Ovary (tissue), 9 donors: Measurements from ENCODE around the gene MICALL1. TPM values are rescaled to one million over a fixed set of nuclear protein-coding genes. Genes with fewer than 3 reads are reported as not detected.

Experiments used
- microRNA-seq, 3 donors: library from miRNA; unstranded; fragments of <30 nt; microRNA quantifications; one replicate each; pipeline versions ENCODE4 to v1.2.0, GENCODE V29; 2019 to 2020
- polyA plus RNA-seq, 2 donors: library from polyadenylated mRNA; stranded (reverse); fragments of 200-250 nt in 1 of 2; fragments of 350-450 nt in 1 of 2; fragmentation: Illumina TruSeq in 1 of 2; extraction: RNeasy Lipid Tissue Mini Kit (QIAGEN cat#74804) in 1 of 2; gene quantifications; one replicate each; pipeline ENCODE4 v1.2.3, GENCODE V29; 2013 to 2014
- total RNA-seq, 7 donors: library from RNA; depleted of rRNA in 2 of 7; stranded (reverse); fragments of >200 nt in 2 of 7; fragmentation: NEBNext Ultra II Directional in 3 of 7; extraction: Animal tissue kit (Norgen Biotek cat#: 25700) in 3 of 7; gene quantifications; one replicate each; pipeline versions ENCODE4 v1.1.0 to v1.2.4, GENCODE V29; 2016 to 2023
- donor health status: DM: no; HTN: no; CAD: no; lungs with moderate emphysema.
- donor health status: DM: no; HTN: no; CAD: no.
- donor health status: Bipolar disorder and iron deficiency.
- donor health status: DM: yes; HTN: yes; CAD: no.
- donor health status: DM: no; HTN: no; CAD: no.
- donor health status: DM: yes; HTN: yes; CAD: no.

MICALL1 gene
- total and polyA plus RNA-seq, 9 donors, result 6.2 to 30.0 (median 17.4) TPM

Small RNA genes lying within 50 kb of the gene (microRNA-seq; reads per million reads assigned to microRNA genes)
- gene MIR4534, result 0 reads per million in 3 donors
- 0.36 to 1.3 (median 0.38) reads per million in 3 donors for gene MIR6820

Other genes with a start within 250 kb of the MICALL1 start
- gene PDXP, start 247.6 kb upstream of the MICALL1 start, total RNA-seq, result 10 to 100 TPM in 6 of 7 donors, 1 to 10 TPM in 1; 9.1 to 15.9 (median 12.7) TPM
- gene PDXP, start 247.6 kb upstream of the MICALL1 start, polyA plus RNA-seq, result 10 to 100 TPM in 1 of 2 donors, 1 to 10 TPM in 1; 8.1 to 13.3 TPM
- 1,000 to 10,000 TPM in 5 of 7 donors, 100 to 1,000 TPM in 2; 819 to 1,819 (median 1,125) TPM for gene LGALS1, start 230.7 kb upstream of the MICALL1 start, total RNA-seq
- gene LGALS1, start 230.7 kb upstream of the MICALL1 start, polyA plus RNA-seq, result 1,000 to 10,000 TPM in 1 of 2 donors, 100 to 1,000 TPM in 1; 331 to 1,399 TPM
- 10 to 100 TPM; 11.9 to 36.0 (median 20.3) TPM for gene NOL12, start 220.0 kb upstream of the MICALL1 start, total RNA-seq
- 10 to 100 TPM in 1 of 2 donors, 1 to 10 TPM in 1; 7.6 to 19.3 TPM for gene NOL12, start 220.0 kb upstream of the MICALL1 start, polyA plus RNA-seq
- 100 to 1,000 TPM in 2 of 7 donors, 10 to 100 TPM in 5; 54.6 to 175 (median 88.7) TPM for gene TRIOBP, start 209.2 kb upstream of the MICALL1 start, total RNA-seq
- gene TRIOBP, start 209.2 kb upstream of the MICALL1 start, polyA plus RNA-seq, result 10 to 100 TPM; 19.5 to 69.5 TPM
- 10 to 100 TPM in 3 of 7 donors, 1 to 10 TPM in 4; 2.3 to 17.7 (median 9.9) TPM for gene GCAT, start 98.4 kb upstream of the MICALL1 start, total RNA-seq
- gene GCAT, start 98.4 kb upstream of the MICALL1 start, polyA plus RNA-seq, result 10 to 100 TPM in 1 of 2 donors, 1 to 10 TPM in 1; 2.6 to 10.6 TPM
- not detected for gene GALR3, start 82.9 kb upstream of the MICALL1 start, total RNA-seq
- not detected for gene GALR3, start 82.9 kb upstream of the MICALL1 start, polyA plus RNA-seq
- gene ANKRD54, start 62.0 kb upstream of the MICALL1 start, total RNA-seq, result 10 to 100 TPM; 28.5 to 48.6 (median 36.2) TPM
- 10 to 100 TPM; 14.4 to 24.4 TPM for gene ANKRD54, start 62.0 kb upstream of the MICALL1 start, polyA plus RNA-seq
- gene EIF3L, start 56.9 kb upstream of the MICALL1 start, total RNA-seq, result 1,000 to 10,000 TPM in 2 of 7 donors, 100 to 1,000 TPM in 5; 534 to 1,344 (median 896) TPM
- 1,000 to 10,000 TPM in 1 of 2 donors, 100 to 1,000 TPM in 1; 725 to 1,289 TPM for gene EIF3L, start 56.9 kb upstream of the MICALL1 start, polyA plus RNA-seq
- gene C22orf23, start 47.3 kb downstream of the MICALL1 start, total RNA-seq, result 1 to 10 TPM in 3 of 7 donors, under 1 TPM in 4; 0.28 to 2.6 (median 0.77) TPM
- under 1 TPM; 0.41 to 0.87 TPM for gene C22orf23, start 47.3 kb downstream of the MICALL1 start, polyA plus RNA-seq
- 10 to 100 TPM; 54.8 to 87.9 (median 65.2) TPM for gene POLR2F, start 47.4 kb downstream of the MICALL1 start, total RNA-seq
- 100 to 1,000 TPM in 1 of 2 donors, 10 to 100 TPM in 1; 40.3 to 101 TPM for gene POLR2F, start 47.4 kb downstream of the MICALL1 start, polyA plus RNA-seq
- 1 to 10 TPM in 3 of 7 donors, under 1 TPM in 2, not detected in 2; 0.11 to 3.2 (median 1.3) TPM for gene SOX10, start 78.3 kb downstream of the MICALL1 start, total RNA-seq
- 1 to 10 TPM in 1 of 2 donors, under 1 TPM in 1; 0.61 to 1.9 TPM for gene SOX10, start 78.3 kb downstream of the MICALL1 start, polyA plus RNA-seq
- gene PICK1, start 151.1 kb downstream of the MICALL1 start, total RNA-seq, result 10 to 100 TPM; 26.0 to 47.7 (median 35.1) TPM
- 10 to 100 TPM; 18.0 to 33.3 TPM for gene PICK1, start 151.1 kb downstream of the MICALL1 start, polyA plus RNA-seq
- gene SLC16A8, start 177.9 kb downstream of the MICALL1 start, total RNA-seq, result under 1 TPM in 1 of 7 donors, not detected in 6; 0.52 TPM
- under 1 TPM in 1 of 2 donors, not detected in 1; 0.39 TPM for gene SLC16A8, start 177.9 kb downstream of the MICALL1 start, polyA plus RNA-seq
- gene BAIAP2L2, start 204.4 kb downstream of the MICALL1 start, total RNA-seq, result 1 to 10 TPM in 3 of 7 donors, under 1 TPM in 4; 0.40 to 3.1 (median 0.69) TPM
- 1 to 10 TPM in 1 of 2 donors, not detected in 1; 1.7 TPM for gene BAIAP2L2, start 204.4 kb downstream of the MICALL1 start, polyA plus RNA-seq